ENCODE results near the gene AMH.

AMH gene

GRCh38 chr19:2251106-2252054 is 2.3 kb downstream of the AMH start:
- no peak for DNase-seq

DNA sequence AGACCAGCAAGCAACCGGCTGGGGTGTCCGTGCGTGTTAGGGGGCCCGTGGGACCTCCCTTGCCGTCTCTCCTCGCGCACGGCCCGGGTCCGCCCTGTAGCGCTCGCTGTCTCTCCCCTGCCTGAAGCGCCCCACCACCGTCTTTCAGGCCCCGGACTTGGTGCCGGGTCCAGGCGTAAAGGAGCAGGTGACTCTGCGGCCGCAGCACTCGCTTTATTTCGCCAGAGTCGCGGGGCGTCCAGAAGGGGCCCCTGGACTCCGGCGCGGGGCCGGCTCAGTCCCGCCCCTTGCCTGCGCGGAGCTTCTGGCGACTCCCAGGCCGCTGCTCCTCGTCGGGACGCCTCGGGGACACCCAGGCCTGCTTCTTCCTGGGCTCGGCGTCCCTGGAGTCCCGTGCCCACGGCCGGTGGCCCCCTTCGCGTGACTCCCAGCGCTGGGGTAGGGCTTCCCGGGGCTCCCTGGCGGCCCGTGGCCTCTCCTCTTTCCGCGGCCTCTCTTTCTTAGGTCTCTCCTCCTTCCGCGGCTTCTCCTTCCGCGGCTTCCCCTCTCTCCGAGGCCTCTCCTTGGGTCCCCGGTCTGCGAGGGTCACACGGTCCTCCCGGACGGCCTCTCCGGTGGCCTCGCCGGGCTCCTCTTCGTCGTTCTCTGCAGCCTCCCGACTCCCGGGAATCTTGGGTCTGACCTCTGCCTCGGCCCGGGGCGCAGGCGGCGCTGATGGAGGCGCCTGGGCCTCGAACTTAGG is 3.1 kb downstream of the AMH start:
- no peak for DNase-seq

DNA sequence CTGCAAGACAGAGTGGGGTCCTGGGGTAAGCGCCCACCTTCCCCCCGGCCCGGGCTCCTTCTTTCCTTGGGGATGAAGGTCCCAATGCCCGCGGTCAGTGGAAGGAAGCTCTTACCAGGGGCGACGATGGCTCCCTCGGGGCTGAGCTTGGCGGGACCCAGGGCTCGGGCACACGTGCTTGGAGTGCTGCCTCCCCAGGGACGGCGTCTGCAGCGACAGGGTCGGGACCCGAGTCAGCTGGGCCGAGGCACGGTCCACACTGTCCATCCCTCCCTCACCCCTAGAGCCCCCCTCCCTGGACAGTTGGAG is 3.6 kb downstream of the AMH start:
- DNase-seq, result no peak

- no peak for DNase-seq
Measured at GRCh38 chr19:2253106-2254063, 4.3 kb downstream of the AMH start.

- DNase-seq, result no peak
Measured at GRCh38 chr19:2254064-2254872, 5.1 kb downstream of the AMH start.

DNA sequence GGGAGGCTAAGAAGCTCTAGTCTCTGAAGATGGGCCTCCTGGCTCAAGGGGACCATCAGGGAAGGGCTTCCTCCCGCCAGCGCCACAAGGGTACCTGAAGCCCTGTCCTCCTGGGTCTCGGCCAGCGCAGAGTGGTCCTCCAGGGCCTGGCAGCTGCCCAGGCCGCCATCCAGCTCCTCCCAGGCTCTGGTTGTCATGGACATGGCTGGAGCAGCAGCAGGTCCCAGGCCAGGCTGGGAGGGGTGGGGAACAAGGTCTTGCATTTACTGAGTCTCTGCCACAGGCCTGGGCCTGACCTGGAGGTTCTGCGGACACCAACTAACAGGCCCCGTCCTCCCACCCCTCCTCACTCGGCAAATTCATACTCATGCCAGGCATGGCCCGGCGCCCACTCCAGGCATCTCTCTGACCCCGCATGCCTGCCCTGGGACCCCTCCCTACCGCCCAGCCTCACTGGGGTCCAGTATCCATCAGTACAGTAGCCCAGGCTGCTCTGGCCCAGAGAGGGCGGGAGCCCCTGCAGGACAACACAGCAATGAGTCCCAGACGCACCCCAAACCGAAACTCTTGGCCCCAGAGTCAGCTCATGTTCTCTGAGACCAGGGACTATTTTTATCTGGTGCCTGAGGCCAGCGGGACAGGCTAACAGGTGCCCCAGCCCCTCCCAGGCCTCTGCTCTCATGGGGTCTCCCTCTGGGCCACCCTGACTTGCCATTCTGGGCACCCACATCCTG is 6.2 kb downstream of the AMH start:
- DNase-seq, result no peak

GRCh38 chr19:2255982-2256685 is 7.0 kb downstream of the AMH start, which contains the start of gene JSRP1:
JSRP1 (minus strand) TSS chr19:2256417; CDS start chr19:2255314, 1,103 bp downstream.
- no peak for DNase-seq

GRCh38 chr19:2259336-2259735 is 10.2 kb downstream of the AMH start:
- no peak for DNase-seq

DNA sequence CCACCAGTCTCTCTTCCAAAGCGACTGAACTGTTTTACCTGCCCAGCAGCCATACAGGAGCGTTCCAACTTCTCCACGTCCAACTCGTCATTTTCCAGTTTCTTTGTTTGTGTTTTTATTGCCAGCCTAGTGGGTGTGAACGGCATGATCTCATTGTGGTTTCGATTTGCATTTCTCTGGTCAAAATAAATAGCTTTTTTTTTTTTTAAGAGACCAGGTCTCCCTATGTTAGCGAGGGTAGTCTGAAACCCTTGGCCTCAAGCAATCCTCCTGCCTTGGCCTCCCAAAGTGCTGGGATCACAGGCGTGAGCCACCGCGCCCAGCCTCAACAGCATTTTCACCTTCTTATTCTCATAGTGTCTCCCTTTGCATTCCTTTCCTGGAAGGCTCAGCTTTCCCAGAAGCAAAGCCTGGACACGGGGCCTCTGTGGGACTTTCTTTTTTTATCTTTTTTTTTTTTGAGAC is 11.2 kb downstream of the AMH start:
- no peak for DNase-seq

DNA sequence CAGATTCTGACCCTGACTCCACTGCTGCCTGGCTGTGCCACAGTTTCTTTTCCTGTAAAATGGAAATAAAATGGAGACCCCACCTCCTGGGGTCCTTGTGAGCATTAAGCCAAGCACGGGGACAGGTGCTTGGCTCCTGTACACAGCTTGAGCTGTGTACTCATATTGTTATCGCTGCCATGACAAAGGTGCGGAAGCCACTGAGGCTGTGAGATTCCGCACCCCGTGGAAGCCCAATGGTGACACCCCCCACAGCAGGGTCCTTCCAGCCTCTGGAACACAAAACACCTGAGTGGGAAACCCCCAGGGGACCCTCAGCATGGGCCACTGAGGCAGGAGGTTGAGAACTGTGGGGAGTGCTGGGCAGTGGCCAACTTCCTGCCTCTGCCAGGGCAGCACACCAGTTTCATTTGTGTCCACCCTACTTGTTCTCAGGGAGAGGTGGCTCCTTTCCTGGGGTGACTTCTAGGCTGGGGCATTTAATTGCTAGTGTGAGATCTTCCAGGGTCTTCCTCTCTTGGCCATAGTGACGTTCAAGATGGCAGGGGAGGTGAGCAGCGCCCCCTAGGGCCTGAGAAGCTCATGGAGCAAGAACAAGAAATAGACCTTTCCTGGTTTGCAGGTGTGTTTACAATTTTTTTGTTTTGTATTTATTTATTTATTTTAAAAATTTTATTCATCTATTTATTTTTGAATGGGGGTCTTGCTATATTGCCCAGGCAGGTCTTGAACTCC is 12.5 kb downstream of the AMH start:
- no peak for DNase-seq

GRCh38 chr19:2266183-2266993 is 17.3 kb downstream of the AMH start:
- DNase-seq, result no peak

DNA sequence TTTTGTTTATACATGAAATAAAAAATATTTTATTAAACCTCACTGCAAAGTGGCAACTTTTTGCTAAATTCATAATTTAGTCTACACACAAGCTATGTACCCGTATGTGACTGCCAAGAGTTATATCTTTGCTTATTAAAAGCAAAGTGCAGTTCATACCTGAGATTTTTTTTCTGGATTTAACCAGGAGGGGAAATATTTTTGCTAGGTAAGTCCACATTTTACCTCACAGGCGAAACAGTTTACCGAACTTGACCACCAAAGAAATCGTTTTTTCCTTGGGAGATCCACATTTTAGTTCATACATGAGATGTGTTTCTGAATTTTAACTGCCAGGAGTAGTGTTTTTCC is 19.3 kb downstream of the AMH start:
- DNase-seq, result no peak

DNA sequence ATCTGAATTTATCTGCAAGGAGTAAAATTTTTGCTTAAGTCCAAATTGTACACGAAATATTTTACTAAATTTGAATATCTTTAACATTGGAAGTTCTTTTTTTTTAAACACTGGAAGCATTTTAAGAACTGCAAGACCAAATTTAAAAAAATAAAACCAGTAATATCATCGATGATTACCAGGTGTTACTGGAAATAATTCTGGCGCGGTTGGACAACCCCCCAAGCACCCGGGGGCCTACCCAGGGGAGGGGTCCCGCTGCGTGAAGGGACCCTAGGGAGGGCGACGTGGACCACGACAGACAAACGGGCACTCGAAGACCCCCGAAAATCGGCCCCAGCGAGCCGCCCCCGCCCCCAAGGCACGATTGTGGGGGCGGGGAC is 19.7 kb downstream of the AMH start:
- no peak for DNase-seq

DNA sequence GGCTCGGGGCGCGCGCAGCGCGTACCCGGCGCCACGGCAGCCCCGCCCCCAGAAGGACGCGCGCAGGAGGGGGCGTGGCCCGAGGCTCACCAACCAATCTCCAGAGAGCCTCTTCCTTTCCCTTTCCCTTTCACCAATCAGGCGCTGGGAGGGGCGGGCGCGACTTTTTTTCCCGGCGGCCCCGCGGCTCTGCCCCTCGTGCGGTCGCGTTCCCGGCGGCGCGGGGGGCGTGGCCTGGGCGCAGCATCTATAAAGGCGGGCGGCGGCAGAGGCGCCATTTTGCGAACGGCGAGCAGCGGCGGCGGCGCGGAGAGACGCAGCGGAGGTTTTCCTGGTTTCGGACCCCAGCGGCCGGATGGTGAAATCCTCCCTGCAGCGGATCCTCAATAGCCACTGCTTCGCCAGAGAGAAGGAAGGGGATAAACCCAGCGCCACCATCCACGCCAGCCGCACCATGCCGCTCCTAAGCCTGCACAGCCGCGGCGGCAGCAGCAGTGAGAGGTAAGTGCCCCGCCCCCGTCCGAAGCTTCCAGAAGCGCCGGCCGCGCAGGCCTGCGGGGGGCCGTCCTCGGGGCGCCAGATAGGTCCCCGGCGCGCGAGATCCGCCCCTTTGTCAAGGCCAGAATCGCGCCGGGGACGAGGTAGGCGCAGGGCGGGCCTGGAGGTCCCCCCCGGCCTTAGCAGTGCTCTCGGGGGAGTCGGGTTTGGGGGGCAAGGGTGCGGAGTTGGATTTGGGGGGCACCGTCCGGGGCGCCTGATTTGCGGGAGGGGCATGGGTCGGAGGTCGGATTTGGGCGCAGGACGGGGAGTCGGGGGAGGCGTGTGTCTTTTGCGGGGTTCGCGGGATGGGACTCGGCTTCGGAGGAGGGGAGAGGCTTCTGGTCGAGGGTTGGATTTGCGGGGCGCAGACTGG is 20.4 kb downstream of the AMH start:
- DNase-seq, result peak; percentile 95

GRCh38 chr19:2270157-2270422 is 21.0 kb downstream of the AMH start:
- DNase-seq, result no peak

GRCh38 chr19:2270423-2271233 is 21.5 kb downstream of the AMH start:
- no peak for DNase-seq

Measured in NCI-H1105 (cell line).